Astrocyte of the cerebellum (primary cell): Measurements from ENCODE around the gene KLLN.
A peak's percentile ranks its signal among the peaks of the same experiment; 100 is the strongest.
"Not testable (repeated sequence)": the region's sequence is repeated elsewhere in the genome, so short reads cannot be mapped to it uniquely, and the experiment has no call there.

ENCODE experiments used
- DNase-seq: peaks from one replicate; pipeline ENCODE4 v3.0.0-alpha.2; 2011; ENCODE audit warnings: low read depth
- H3K4me3 ChIP-seq: 2 replicates; pipeline ENCODE4 v1.5.1; 2011; ENCODE audit warnings: mild to moderate bottlenecking, low read depth, low read length, moderate library complexity
- in situ Hi-C: cut with HindIII; loops from 2 replicates; pipeline ENCODE4 v1.10.0; 2017; ENCODE audit warnings: low sequenced_read_pairs
- TF ChIP-seq, protein P1 (sequence below): IDR thresholded peaks from 2 replicates; pipeline ENCODE4 v1.5.1; 2012; ENCODE audit warnings: low read length, low read depth, moderate library complexity, mild to moderate bottlenecking; ENCODE audit errors: missing control alignments

KLLN gene

DNA sequence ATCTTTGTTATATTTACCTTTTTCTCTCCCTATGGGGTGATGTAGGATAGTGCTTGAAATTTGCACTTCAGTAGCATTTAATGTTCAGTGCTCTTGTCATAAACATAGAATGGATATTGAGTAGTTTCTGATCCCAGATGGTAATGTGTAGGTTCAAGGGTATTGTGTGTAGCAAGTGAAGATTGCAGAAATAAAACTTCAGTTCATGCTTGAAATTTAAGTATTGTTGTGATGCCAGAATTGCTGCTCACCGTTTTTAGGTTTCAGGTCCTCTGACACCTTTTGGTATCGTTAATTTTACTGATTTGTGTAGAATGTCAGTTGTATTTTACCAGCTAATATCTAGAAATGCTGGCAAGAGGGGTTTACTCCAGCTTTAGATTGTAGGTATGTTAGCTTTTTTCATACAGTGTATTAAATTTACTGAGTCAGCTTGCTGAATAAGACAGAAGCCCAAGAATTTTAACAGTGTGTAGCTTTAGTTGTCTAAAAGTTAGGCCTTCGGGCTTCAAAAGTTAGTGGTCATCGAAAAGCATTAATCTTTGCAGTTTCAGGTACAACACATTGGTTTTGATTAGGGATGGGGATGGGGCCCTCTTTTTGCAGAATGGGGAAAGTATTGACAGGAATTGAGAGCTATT lies 2.0 kb upstream of the KLLN start:
- peak overlapping the region; percentile 91 for H3K4me3 ChIP-seq
- in situ Hi-C loops: loop anchor here (25.0 kb wide), 2 partner anchors 372 to 547 kb away; no protein-coding TSS in a partner anchor
- no peak for DNase-seq
- TF ChIP-seq, protein P1, sequence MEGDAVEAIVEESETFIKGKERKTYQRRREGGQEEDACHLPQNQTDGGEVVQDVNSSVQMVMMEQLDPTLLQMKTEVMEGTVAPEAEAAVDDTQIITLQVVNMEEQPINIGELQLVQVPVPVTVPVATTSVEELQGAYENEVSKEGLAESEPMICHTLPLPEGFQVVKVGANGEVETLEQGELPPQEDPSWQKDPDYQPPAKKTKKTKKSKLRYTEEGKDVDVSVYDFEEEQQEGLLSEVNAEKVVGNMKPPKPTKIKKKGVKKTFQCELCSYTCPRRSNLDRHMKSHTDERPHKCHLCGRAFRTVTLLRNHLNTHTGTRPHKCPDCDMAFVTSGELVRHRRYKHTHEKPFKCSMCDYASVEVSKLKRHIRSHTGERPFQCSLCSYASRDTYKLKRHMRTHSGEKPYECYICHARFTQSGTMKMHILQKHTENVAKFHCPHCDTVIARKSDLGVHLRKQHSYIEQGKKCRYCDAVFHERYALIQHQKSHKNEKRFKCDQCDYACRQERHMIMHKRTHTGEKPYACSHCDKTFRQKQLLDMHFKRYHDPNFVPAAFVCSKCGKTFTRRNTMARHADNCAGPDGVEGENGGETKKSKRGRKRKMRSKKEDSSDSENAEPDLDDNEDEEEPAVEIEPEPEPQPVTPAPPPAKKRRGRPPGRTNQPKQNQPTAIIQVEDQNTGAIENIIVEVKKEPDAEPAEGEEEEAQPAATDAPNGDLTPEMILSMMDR: no peak

DNA sequence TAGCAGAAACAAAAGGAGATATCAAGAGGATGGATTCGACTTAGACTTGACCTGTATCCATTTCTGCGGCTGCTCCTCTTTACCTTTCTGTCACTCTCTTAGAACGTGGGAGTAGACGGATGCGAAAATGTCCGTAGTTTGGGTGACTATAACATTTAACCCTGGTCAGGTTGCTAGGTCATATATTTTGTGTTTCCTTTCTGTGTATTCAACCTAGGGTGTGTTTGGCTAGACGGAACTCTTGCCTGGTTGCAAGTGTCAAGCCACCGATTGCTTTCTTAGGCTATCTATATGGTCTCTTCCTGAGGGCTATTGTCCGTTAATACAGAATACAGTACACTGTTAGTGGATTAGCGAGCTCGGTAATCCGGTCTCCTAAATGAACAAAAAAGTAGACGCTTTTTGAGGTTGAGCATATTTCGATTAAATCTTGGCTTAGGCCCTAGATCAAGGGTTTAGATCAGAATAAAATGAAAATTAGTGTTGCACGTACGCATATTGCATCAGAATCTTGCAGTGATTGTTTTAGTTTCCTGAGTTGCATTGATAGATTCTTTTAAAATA lies 1.2 kb upstream of the KLLN start:
- TF ChIP-seq, protein P1: no peak
- in situ Hi-C loops: loop anchor here (25.0 kb wide), 2 partner anchors 373 to 548 kb away; no protein-coding TSS in a partner anchor
- H3K4me3 ChIP-seq: peak overlapping the region; percentile 91
- DNase-seq: no peak

DNA sequence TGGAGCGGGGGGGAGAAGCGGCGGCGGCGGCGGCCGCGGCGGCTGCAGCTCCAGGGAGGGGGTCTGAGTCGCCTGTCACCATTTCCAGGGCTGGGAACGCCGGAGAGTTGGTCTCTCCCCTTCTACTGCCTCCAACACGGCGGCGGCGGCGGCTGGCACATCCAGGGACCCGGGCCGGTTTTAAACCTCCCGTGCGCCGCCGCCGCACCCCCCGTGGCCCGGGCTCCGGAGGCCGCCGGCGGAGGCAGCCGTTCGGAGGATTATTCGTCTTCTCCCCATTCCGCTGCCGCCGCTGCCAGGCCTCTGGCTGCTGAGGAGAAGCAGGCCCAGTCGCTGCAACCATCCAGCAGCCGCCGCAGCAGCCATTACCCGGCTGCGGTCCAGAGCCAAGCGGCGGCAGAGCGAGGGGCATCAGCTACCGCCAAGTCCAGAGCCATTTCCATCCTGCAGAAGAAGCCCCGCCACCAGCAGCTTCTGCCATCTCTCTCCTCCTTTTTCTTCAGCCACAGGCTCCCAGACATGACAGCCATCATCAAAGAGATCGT lies 690 bp upstream of the KLLN start:
- DNase-seq: not testable (repeated sequence)
- in situ Hi-C loops: loop anchor here (25.0 kb wide), 2 partner anchors 373 to 548 kb away; no protein-coding TSS in a partner anchor

DNA sequence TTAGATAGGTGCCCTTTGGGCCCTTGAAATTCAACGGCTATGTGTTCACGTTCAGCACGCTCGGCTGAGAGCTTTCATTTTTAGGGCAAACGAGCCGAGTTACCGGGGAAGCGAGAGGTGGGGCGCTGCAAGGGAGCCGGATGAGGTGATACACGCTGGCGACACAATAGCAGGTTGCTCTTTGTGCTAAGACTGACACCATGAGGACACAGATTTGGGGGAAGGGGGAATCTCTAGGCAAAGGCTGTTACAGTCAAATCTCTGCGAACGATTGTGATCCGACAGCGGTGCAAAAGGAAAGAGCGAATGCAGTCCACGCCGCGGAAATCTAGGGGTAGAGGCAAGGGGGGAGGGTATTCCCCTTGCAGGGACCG lies 667 bp downstream of the KLLN start:
- TF ChIP-seq, protein P1: no peak

More for the DNA sequence above, 690 bp upstream of the KLLN start:
- peak overlapping the region; percentile 91 for H3K4me3 ChIP-seq

DNA sequence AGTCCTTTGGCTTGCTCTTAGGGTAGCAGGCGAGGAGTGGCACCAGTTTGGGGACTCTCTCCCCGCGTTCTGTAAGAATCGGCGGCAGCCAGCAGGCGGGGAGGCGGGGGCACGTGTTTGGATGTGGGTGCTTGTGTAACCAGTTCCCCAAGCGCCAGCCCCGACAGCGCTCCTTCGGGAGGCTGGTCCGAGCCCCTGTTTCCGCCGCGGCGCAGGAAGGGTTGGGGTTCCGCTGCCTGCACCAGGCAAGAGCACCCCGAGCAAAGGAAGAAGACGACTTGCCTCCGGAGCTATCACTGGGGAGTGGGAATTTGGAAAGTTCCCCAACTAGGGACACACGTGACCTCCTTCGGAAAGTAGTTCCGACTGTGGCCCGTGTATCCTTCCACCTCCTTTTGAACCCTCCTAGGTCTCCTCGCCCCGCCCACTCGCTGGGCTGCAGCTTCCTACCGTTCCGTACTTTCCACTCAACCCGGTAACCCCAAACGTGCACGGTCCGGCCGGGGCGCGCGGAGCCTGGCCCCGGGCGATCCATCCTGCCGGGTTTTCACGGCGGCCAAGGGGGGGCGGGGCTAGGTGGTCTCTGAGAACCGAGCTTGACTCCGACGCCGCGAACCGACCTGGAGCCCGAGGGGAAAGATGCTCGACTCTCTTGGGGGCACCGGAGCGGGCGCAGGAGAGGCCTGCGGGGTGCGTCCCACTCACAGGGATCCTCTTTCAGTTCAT lies 1.2 kb downstream of the KLLN start:
- H3K4me3 ChIP-seq: peak overlapping the region; percentile 91
- DNase-seq: peak; percentile 96
- in situ Hi-C loops: loop anchor here (25.0 kb wide), 2 partner anchors 375 to 550 kb away; no protein-coding TSS in a partner anchor
- TF ChIP-seq, protein P1: no peak

More for the DNA sequence above, 667 bp downstream of the KLLN start:
- in situ Hi-C loops: loop anchor here (25.0 kb wide), 2 partner anchors 375 to 550 kb away; no protein-coding TSS in a partner anchor
- DNase-seq: no peak
- H3K4me3 ChIP-seq: peak overlapping the region; percentile 91

DNA sequence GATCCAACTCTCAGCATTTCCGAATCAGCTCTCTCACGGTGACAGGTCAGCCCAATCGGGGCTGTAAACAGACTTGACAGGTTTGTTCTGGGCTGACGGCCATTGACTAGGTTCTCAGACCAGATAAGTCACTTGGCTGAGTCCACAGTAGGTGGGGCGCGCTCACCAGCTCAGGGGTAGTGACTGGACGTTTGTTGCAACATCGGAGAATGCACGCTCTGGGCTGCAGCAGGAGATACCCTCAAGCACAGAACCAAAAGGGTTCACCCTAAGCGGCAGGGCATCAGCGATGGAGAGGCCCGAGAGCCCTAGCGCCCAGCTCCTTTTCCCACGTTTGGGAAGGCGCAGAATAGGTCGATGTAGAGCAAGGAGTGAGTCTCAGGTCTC lies 1.8 kb downstream of the KLLN start:
- peak overlapping the region; percentile 91 for H3K4me3 ChIP-seq
- TF ChIP-seq, protein P1: peak; percentile 23
- in situ Hi-C loops: loop anchor here (25.0 kb wide), 2 partner anchors 376 to 551 kb away; no protein-coding TSS in a partner anchor
- DNase-seq: peak; percentile 27
